Measurements from ENCODE around the gene OLFM1.

- no peak for TF ChIP-seq CTCF (IDR thresholded peaks at IDR 0.05)
- TF ChIP-seq POLR2A (IDR thresholded peaks at IDR 0.05), result no peak
Observed at GRCh38 chr9:135116881-135117280, 29.4 kb downstream of the OLFM1 start.

Measured in body of pancreas (tissue), 4 donors.